OCI-LY1 (cell line): Measurements from ENCODE around the gene MAVS.
A peak's percentile ranks its signal among the peaks of the same experiment; 100 is the strongest.
"Not testable (repeated sequence)": the region's sequence is repeated elsewhere in the genome, so short reads cannot be mapped to it uniquely, and the experiment has no call there.

ENCODE experiments used
- H2AFZ ChIP-seq: fragments of 200-600 bp; sonication (generic), shearing (Covaris generic); 2 replicates; pipeline ENCODE4 v1.6.0; 2014; ENCODE audit warnings: antibody characterized with exemption, mild to moderate bottlenecking, low read length
- H3F3A ChIP-seq: fragments of 200-600 bp; sonication (generic), shearing (Covaris generic); 2 replicates; pipeline ENCODE4 v1.6.0; 2014; ENCODE audit warnings: mild to moderate bottlenecking, antibody characterized with exemption, low read length, moderate library complexity; ENCODE audit not compliant: insufficient read depth
- H3K27ac ChIP-seq: fragments of 200-600 bp; sonication (generic); 2 replicates; pipeline ENCODE4 v1.5.1; 2014; ENCODE audit warnings: low read length, mixed run types, mild to moderate bottlenecking, low read depth; ENCODE audit not compliant: poor library complexity, severe bottlenecking
- H3K27me3 ChIP-seq: fragments of 200-600 bp; sonication (generic); 2 replicates; pipeline ENCODE4 v1.6.0; 2014; ENCODE audit warnings: antibody characterized with exemption, mild to moderate bottlenecking, low read length, moderate library complexity; ENCODE audit not compliant: insufficient read depth
- H3K36me3 ChIP-seq: fragments of 200-600 bp; sonication (generic); 2 replicates; pipeline ENCODE4 v1.6.1; 2014; ENCODE audit warnings: mild to moderate bottlenecking, antibody characterized with exemption, low read length, moderate library complexity, mixed read lengths; ENCODE audit not compliant: insufficient read depth
- H3K4me1 ChIP-seq: fragments of 200-600 bp; sonication (generic); 2 replicates; pipeline ENCODE4 v1.5.1; 2014; ENCODE audit warnings: mild to moderate bottlenecking, low read length, moderate library complexity; ENCODE audit not compliant: insufficient read depth, severe bottlenecking
- H3K4me2 ChIP-seq: fragments of 200-600 bp; sonication (generic), shearing (Covaris generic); 2 replicates; pipeline ENCODE4 v1.6.1; 2014; ENCODE audit warnings: low read length
- H3K4me3 ChIP-seq: fragments of 200-600 bp; sonication (generic); 2 replicates; pipeline ENCODE4 v1.5.1; 2014; ENCODE audit warnings: low read length, low read depth, mild to moderate bottlenecking, mixed read lengths; ENCODE audit not compliant: poor library complexity, severe bottlenecking
- H3K79me2 ChIP-seq: fragments of 200-600 bp; shearing (Covaris generic); 2 replicates; pipeline ENCODE4 v1.6.1; 2016; ENCODE audit warnings: mixed run types, low read length, mixed read lengths; ENCODE audit not compliant: insufficient read depth
- H3K9ac ChIP-seq: fragments of 200-600 bp; sonication (generic), shearing (Covaris generic); 2 replicates; pipeline ENCODE4 v1.6.1; 2014; ENCODE audit warnings: mild to moderate bottlenecking, low read length, mixed read lengths
- H3K9me2 ChIP-seq: fragments of 200-600 bp; sonication (generic), shearing (Covaris generic); 2 replicates; pipeline ENCODE4 v1.6.1; 2014; ENCODE audit warnings: low read depth, mild to moderate bottlenecking, low read length, mixed read lengths
- H3K9me3 ChIP-seq: fragments of 200-600 bp; shearing (Covaris generic); 2 replicates; pipeline ENCODE4 v1.6.1; 2014; ENCODE audit warnings: low read length, mixed read lengths
- H4K20me1 ChIP-seq: fragments of 200-600 bp; sonication (generic), shearing (Covaris generic); 2 replicates; pipeline ENCODE4 v1.6.0; 2016; ENCODE audit warnings: mild to moderate bottlenecking, low read length; ENCODE audit not compliant: insufficient read depth
- CTCF ChIP-seq: fragments of 200-600 bp; sonication (generic), shearing (Covaris generic); IDR thresholded peaks from 2 replicates; pipeline ENCODE4 v1.5.1; 2017; ENCODE audit warnings: mild to moderate bottlenecking, antibody characterized with exemption, low read length, moderate library complexity, mixed read lengths
- EZH2 ChIP-seq: fragments of 200-600 bp; sonication (generic), shearing (Covaris generic); IDR thresholded peaks from 2 replicates; pipeline ENCODE4 v1.8.0; 2017; ENCODE audit warnings: borderline replicate concordance, mixed run types, mild to moderate bottlenecking, antibody characterized with exemption, low read length, moderate library complexity, mixed read lengths

MAVS gene

GRCh38 chr20:3904224-3904623, 57.6 kb downstream of the MAVS start:
- Histone ChIP-seq H2AFZ (no peak overlapping the region), H3K36me3 (peaks cover 34% of the 10 kb centered on the region), H3K27me3 (no peaks in the 10 kb centered on the region), H3K9ac (no peak overlapping the region), H3F3A (no peaks in the 10 kb centered on the region), H3K9me3 (no peaks in the 10 kb centered on the region), H3K4me2 (0 out of 2 replicates have a peak overlapping the region, but pooled peaks have one; percentile 5), H3K79me2 (peaks cover 97% of the 10 kb centered on the region), H3K9me2 (no peaks in the 10 kb centered on the region), H3K4me1 (peaks cover 68% of the 10 kb centered on the region), H3K4me3 (no peak overlapping the region), H4K20me1 (no peaks in the 10 kb centered on the region), H3K27ac (no peak overlapping the region)
- no peak for TF ChIP-seq CTCF
- TF ChIP-seq EZH2: no peak

GRCh38 chr20:3904857-3905256, 58.2 kb downstream of the MAVS start:
- H3K9me2 ChIP-seq: no peaks in the 10 kb centered on the region
- H3K27me3 ChIP-seq: no peaks in the 10 kb centered on the region
- H2AFZ ChIP-seq: no peak overlapping the region
- H4K20me1 ChIP-seq: no peaks in the 10 kb centered on the region
- peaks cover 61% of the 10 kb centered on the region for H3K4me1 ChIP-seq
- peaks cover 92% of the 10 kb centered on the region for H3K79me2 ChIP-seq
- H3F3A ChIP-seq: no peaks in the 10 kb centered on the region
- no peak overlapping the region for H3K27ac ChIP-seq
- no peak overlapping the region for H3K9ac ChIP-seq
- TF ChIP-seq EZH2 (no peak), CTCF (no peak)
- no peak overlapping the region for H3K4me3 ChIP-seq
- no peaks in the 10 kb centered on the region for H3K9me3 ChIP-seq
- H3K36me3 ChIP-seq: peaks cover 41% of the 10 kb centered on the region
- H3K4me2 ChIP-seq: 0 out of 2 replicates have a peak overlapping the region, but pooled peaks have one; percentile 5

- not testable (repeated sequence) for H3F3A ChIP-seq, H3K4me2 ChIP-seq, H3K27me3 ChIP-seq, H3K9me2 ChIP-seq, H4K20me1 ChIP-seq, H3K9me3 ChIP-seq, H2AFZ ChIP-seq
- peak overlapping the region; percentile 29 for H3K4me3 ChIP-seq
- peaks cover 82% of the 10 kb centered on the region for H3K79me2 ChIP-seq
- peaks cover 51% of the 10 kb centered on the region for H3K4me1 ChIP-seq
- peak overlapping the region; percentile 54 for H3K27ac ChIP-seq
- peaks cover 60% of the 10 kb centered on the region for H3K36me3 ChIP-seq
- peak overlapping the region; percentile 22; the same call in 1 of the 2 replicates for H3K9ac ChIP-seq
These were observed 60.4 kb downstream of the MAVS start for GRCh38 chr20:3906744-3907721.
